Lower lobe of right lung (tissue), 2 donors: Measurements from ENCODE around the gene MRPL34. TPM values are rescaled to one million over a fixed set of nuclear protein-coding genes. Genes with fewer than 3 reads are reported as not detected.

Experiments
- ATAC-seq, 2 donors: fragments of 200-7000 bp; cut with Tn5 transposase; one replicate each; pipeline ENCODE4 v1.9.1; 2020 to 2022; ENCODE audit warnings: mild to moderate bottlenecking in 2 of 2, moderate library complexity in 2 of 2
- DNase-seq: peaks from one replicate; pipeline ENCODE4 v3.0.0-alpha.2; 2020
- H3K27ac ChIP-seq: fragments of 200-600 bp; one replicate; pipeline ENCODE4 v1.8.0; 2022
- H3K27me3 ChIP-seq: fragments of 200-600 bp; one replicate; pipeline ENCODE4 v1.8.0; 2022; ENCODE audit warnings: low read depth
- H3K36me3 ChIP-seq: fragments of 200-600 bp; one replicate; pipeline ENCODE4 v1.8.0; 2022; ENCODE audit warnings: mild to moderate bottlenecking
- H3K4me1 ChIP-seq: fragments of 200-600 bp; one replicate; pipeline ENCODE4 v1.8.0; 2022
- H3K4me3 ChIP-seq: fragments of 200-600 bp; one replicate; pipeline ENCODE4 v1.8.0; 2022; ENCODE audit warnings: mild to moderate bottlenecking
- H3K9me3 ChIP-seq: fragments of 200-600 bp; one replicate; pipeline ENCODE4 v1.8.0; 2022
- intact Hi-C: fragments of 100-400 bp; cut with DNase I; formaldehyde crosslinking; loops from one replicate; pipeline ENCODE4 v1.11.0; 2022
- total RNA-seq: library from RNA; stranded (reverse); fragmentation: NEBNext Ultra II Directional; extraction: Animal tissue kit (Norgen Biotek cat#: 25700); gene quantifications from one replicate; pipeline ENCODE4 v1.2.1, GENCODE V29; 2021
- TF ChIP-seq, protein P1 (sequence below): fragments of 200-600 bp; IDR thresholded peaks from one replicate; pipeline ENCODE4 v1.8.0; 2022; ENCODE audit warnings: antibody characterized with exemption, mild to moderate bottlenecking
- donor health status: DM: no; HTN: yes; CAD: no; lungs with severe emphysema.

Gene MRPL34
- total RNA-seq, 1 donor from 2014 or later, result 68.3 TPM

DNA sequence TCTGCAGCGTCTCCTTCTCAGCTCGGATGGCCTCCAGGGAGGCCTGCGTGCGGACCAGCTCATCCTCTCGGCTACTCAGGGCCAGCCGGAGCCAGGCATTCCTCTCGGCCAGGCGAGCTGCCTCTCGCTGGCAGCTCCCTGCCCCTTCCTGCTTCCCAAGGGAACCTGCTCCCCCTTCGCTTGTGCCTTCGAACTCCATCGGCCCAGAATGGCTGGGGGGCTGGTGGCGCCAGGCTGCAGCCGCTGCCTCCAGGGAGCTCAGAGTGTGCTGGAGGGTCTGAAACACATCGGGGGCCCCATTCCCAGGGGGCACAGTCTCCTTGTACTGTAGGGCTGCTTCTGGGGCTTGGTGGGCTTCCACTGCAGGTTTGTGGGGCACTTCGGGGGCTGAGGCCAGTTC is 43.1 kb upstream of the MRPL34 start:
- Histone ChIP-seq H3K27me3 (no peaks in the 10 kb centered on the region), H3K4me1 (peaks cover 13% of the 10 kb centered on the region), H3K9me3 (no peaks in the 10 kb centered on the region), H3K4me3 (peak overlapping the region; percentile 59), H3K36me3 (peaks cover 6% of the 10 kb centered on the region), H3K27ac (peak overlapping the region; percentile 77)
- TF ChIP-seq, protein P1, sequence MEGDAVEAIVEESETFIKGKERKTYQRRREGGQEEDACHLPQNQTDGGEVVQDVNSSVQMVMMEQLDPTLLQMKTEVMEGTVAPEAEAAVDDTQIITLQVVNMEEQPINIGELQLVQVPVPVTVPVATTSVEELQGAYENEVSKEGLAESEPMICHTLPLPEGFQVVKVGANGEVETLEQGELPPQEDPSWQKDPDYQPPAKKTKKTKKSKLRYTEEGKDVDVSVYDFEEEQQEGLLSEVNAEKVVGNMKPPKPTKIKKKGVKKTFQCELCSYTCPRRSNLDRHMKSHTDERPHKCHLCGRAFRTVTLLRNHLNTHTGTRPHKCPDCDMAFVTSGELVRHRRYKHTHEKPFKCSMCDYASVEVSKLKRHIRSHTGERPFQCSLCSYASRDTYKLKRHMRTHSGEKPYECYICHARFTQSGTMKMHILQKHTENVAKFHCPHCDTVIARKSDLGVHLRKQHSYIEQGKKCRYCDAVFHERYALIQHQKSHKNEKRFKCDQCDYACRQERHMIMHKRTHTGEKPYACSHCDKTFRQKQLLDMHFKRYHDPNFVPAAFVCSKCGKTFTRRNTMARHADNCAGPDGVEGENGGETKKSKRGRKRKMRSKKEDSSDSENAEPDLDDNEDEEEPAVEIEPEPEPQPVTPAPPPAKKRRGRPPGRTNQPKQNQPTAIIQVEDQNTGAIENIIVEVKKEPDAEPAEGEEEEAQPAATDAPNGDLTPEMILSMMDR, result no peak
- DNase-seq, result no peak
- intact Hi-C loops, result no loop called here
- ATAC-seq, result no peak

DNA sequence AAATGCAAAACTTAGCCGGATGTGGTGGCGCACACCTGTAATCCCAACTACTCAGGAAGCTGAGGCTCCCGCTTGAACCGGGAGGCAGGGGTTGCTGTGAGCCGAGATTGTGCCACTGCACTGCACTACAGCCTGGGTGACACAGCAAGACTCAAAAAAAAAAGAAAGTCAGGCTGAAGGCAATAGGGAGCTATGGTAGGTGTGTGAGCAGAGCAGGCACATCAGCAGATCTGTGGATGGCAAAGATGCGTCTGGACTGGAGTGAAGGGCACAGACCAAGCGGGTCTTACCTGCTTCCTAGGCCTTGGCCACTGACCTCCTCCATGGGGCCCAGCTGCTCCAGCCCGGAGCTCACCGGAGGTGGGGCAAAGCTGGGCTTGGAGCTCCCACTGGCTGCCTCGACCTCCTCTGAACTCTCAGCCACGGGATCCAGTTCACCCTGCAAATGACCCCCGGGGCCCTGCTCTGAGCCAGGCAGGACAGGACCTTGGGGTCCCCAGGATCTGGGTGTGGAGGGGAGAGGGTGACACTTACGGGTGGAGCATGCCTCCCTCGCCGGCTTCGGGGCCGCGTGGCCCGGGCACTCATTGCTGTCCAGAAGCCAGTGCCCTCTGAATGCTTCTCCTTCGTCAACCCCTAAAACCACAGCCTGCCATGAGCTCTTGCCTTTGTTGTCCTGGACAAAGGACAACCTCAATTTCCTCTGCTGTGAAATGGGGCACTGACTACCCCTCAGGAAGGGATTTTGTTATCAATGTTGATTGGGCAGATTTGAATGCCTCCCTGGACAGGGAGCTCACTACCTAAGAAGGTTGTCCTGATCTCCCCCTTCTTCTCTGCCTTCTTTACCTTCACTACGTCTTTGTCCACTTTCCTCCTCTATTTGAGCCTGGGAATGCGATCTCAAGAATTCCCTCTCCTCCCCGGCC is 41.7 kb upstream of the MRPL34 start:
- Histone ChIP-seq H3K27ac (peak overlapping the region; percentile 77), H3K36me3 (peaks cover 5% of the 10 kb centered on the region), H3K4me3 (peak overlapping the region; percentile 59), H3K27me3 (no peaks in the 10 kb centered on the region), H3K4me1 (peaks cover 22% of the 10 kb centered on the region), H3K9me3 (no peaks in the 10 kb centered on the region)
- TF ChIP-seq, protein P1, result no peak
- ATAC-seq (no peak), DNase-seq (no peak)
- intact Hi-C loops, result no loop called here

DNA sequence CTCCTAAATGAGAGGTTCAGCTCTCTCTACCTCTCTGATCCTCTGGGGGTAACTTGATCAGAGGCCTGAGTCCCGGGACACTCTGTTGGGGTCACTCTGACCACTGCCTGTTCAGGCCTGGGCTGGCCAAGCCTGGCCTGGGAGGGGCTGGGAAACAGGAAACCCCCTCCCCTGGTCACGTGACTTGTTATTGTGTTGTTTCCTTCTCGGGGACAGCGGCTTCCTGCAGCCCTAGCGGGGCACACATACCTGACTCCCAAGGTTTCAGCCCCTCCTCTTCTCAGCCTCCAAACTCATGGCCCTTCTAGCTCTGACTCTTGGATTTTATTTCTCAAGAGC is 41.1 kb upstream of the MRPL34 start, which contains the start of gene USHBP1:
USHBP1 (minus strand) TSS at position 105 of the 339 bp plus-strand sequence. CDS start 446 bp downstream, outside the sequence.
- no peak for ATAC-seq
- Histone ChIP-seq H3K27me3 (no peaks in the 10 kb centered on the region), H3K4me1 (peaks cover 22% of the 10 kb centered on the region), H3K27ac (peak within 1 kb of the TSS; percentile 77), H3K4me3 (peak within 1 kb of the TSS; percentile 59), H3K9me3 (no peaks in the 10 kb centered on the region), H3K36me3 (peaks cover 12% of the 10 kb centered on the region)
- no peak for DNase-seq
- intact Hi-C loops, result no loop called here
- TF ChIP-seq, protein P1, result no peak

DNA sequence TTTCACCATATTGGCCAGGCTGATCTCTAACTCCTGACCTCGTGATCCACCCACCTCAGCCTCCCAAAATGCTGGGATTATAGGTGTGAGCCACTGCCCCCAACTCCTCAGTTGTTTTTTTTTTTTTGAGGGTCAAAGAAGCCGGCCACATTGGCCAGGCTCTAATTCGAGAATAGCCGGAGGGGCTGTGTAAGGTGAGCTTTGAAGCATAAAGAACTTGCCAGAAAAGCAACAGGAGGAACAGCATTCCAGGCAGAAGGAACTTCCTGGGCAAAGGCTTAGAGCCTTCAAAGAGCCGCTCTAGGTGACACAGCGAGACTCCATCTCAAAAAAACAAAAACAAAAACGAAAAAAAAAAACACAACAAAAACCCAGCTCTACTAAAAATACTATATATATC is 39.6 kb upstream of the MRPL34 start:
- Histone ChIP-seq H3K4me3 (no peak overlapping the region), H3K27ac (peak overlapping the region; percentile 33), H3K36me3 (peaks cover 26% of the 10 kb centered on the region), H3K27me3 (no peaks in the 10 kb centered on the region), H3K9me3 (no peaks in the 10 kb centered on the region), H3K4me1 (peaks cover 22% of the 10 kb centered on the region)
- no peak for ATAC-seq
- TF ChIP-seq, protein P1, result no peak
- intact Hi-C loops, result no loop called here
- DNase-seq, result no peak

DNA sequence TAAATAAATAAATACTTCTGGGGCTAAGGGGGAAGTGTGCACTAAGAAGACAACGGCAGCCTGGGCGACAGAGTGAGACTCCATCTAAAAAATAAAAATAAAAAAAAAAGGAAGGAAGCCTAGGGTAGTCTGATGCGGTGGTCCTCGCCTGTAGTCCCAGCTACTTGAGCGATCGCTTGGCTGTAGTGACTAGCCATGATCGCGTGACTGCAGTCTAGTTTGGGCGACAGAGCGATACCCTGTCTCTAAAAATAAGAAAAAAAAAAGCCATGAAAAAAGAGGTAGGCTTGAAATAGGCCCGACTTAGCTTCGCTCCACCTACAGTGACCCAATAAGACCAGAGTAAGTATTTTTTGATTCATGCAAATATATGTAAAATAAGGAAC is 39.1 kb upstream of the MRPL34 start:
- Histone ChIP-seq H3K36me3 (peaks cover 31% of the 10 kb centered on the region), H3K9me3 (no peaks in the 10 kb centered on the region), H3K27me3 (no peaks in the 10 kb centered on the region), H3K4me3 (peak overlapping the region; percentile 29), H3K4me1 (peaks cover 22% of the 10 kb centered on the region), H3K27ac (peak overlapping the region; percentile 33)
- ATAC-seq, result no peak
- no peak for DNase-seq
- TF ChIP-seq, protein P1, result no peak
- intact Hi-C loops, result no loop called here
